NT2/D1 (cell line): ENCODE measurements around the gene DIDO1.

Experiments used
- DNase-seq: peaks from one replicate; pipeline ENCODE4 v3.0.0-alpha.2; 2011; ENCODE audit warnings: low read depth, low spot score
- H3K27me3 ChIP-seq: 2 replicates; pipeline ENCODE4 v1.6.0; 2011; ENCODE audit warnings: mild to moderate bottlenecking; ENCODE audit not compliant: insufficient read length, insufficient read depth
- H3K36me3 ChIP-seq: 2 replicates; pipeline ENCODE4 v1.6.1; 2011; ENCODE audit warnings: mild to moderate bottlenecking, low read length, mixed read lengths; ENCODE audit not compliant: insufficient read depth, insufficient read length
- H3K4me1 ChIP-seq: 2 replicates; pipeline ENCODE4 v1.5.1; 2011; ENCODE audit not compliant: insufficient read depth, insufficient read length
- H3K4me3 ChIP-seq: 2 replicates; pipeline ENCODE4 v1.5.1; 2011; ENCODE audit warnings: low read depth; ENCODE audit not compliant: insufficient read length
- H3K9ac ChIP-seq: 2 replicates; pipeline ENCODE4 v1.6.0; 2011; ENCODE audit warnings: low read depth; ENCODE audit not compliant: insufficient read length
- H3K9me3 ChIP-seq: 2 replicates; pipeline ENCODE4 v1.5.1; 2011; ENCODE audit warnings: mild to moderate bottlenecking, low read length; ENCODE audit not compliant: insufficient read depth
- SUZ12 ChIP-seq: IDR thresholded peaks from 2 replicates; pipeline ENCODE4 v1.6.1; 2011; ENCODE audit not compliant: insufficient read length, insufficient read depth; ENCODE audit errors: extremely low read depth
- YY1 ChIP-seq: IDR thresholded peaks from 2 replicates; pipeline ENCODE4 v1.6.1; 2011; ENCODE audit not compliant: insufficient read length, insufficient read depth
- ZNF274 ChIP-seq: IDR thresholded peaks from 2 replicates; pipeline ENCODE4 v1.6.1; 2011; ENCODE audit warnings: mild to moderate bottlenecking, low read depth, low read length

The DIDO1 gene

DNA sequence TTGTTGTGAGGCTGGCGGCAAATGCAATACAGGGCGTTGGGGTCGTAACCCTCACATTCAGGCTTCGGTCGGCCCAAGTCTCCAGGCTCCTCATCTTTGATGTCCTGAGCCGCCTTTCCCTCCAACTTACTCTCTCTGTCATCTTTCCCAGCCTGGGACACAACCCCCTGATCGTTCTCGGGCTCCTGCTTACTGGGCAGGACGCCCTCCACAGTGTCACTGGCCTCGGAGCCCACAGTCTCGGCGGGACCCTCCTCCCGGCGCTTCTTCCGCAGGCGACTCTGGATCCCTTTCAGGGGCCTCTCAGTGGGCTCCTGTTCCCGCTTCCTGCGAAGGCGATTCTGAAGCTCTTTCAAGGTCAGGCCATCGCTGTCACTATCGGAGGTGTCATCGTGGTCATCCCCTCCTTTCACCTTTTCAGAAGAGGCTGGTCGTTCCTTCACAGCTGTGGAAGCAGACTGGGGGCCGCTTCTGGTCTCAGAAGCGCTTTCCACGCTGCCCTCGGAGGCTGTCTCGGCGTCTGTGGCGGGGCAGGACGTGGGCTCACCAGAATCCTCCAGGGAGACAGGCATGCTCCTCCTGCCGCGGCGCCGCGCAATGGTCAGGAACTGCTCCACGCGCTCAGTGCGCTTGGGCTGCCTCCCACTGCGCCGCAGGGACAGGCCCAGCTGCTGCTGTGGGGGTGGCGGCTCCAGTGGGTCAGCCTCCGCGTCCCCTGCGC is 15.4 kb downstream of the DIDO1 start:
- DNase-seq, result no peak
- Histone ChIP-seq H3K9ac (no peak overlapping the region), H3K4me3 (no peak overlapping the region), H3K36me3 (peaks cover 85% of the 10 kb centered on the region), H3K27me3 (no peaks in the 10 kb centered on the region), H3K9me3 (no peaks in the 10 kb centered on the region), H3K4me1 (peaks cover 2% of the 10 kb centered on the region)
- TF ChIP-seq ZNF274, result no peak
- no peak for TF ChIP-seq SUZ12
- TF ChIP-seq YY1, result no peak

DNA sequence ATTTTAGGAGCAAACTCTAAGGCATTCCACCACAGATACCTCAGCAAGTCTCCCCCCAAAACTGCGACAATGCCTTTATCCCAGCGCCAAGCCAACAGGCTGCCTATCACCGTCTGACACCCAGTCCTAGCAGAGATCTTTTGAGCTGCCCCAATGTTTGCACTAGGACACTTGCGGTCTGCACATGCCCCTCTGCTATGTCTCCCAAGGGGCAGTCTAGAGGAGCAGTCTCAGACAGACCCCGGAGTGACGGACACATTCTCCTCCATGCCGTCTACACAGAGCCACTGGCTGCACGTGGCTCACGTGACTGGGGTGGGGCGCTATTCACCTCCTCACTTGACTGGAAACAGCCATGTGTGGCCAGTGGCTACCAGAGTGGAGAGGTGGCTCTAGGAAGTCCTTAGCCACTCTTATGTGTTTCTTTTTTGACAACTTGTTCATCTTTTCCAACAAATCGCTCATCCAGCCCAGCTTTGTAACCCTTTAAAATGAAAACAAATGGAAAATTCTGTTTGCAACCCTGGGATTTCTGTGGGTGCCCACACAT is 16.0 kb downstream of the DIDO1 start:
- TF ChIP-seq ZNF274, result no peak
- TF ChIP-seq YY1, result no peak
- no peak for TF ChIP-seq SUZ12
- Histone ChIP-seq H3K4me3 (no peak overlapping the region), H3K36me3 (peaks cover 92% of the 10 kb centered on the region), H3K9me3 (no peaks in the 10 kb centered on the region), H3K27me3 (no peaks in the 10 kb centered on the region), H3K9ac (no peak overlapping the region), H3K4me1 (peaks cover 2% of the 10 kb centered on the region)
- no peak for DNase-seq

DNA sequence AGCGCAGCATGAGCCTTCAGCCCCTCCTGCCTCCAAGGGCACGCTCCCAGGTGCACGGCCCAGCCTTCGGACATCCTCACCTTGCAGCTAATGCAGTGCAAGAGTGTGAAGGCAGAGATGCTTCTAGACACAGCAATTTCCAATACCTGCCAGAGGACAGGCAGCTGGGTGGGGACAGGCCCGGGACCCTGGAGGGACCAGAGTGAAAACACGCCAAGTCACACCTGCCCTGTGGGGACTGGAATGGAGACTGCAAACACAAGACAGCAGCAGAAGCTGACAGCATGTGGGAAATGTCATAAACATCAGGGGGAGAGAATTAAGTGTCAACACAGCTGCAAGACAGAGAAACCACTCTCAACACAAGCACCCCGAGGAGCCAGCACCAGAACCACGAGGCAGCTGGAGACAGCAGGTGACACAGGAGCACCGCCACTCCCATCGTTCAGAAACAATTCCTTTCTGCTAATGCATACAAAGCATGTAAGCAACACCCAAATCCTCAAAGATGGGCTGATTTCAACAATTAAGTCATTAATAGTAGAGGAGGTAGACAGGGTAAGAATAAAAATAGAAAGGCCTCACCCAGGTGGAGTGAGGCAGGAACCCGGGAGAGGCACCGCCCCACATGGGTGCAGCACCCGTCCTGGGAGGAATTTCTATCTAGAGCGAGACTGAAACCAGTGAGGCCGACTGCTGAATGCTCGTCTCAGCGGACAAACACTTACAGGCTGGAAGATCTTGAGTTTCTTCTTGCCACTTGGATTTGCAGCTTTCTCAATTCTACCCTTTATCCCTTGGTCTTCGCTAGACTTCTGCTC is 17.1 kb downstream of the DIDO1 start:
- no peak for DNase-seq
- Histone ChIP-seq H3K9me3 (no peaks in the 10 kb centered on the region), H3K27me3 (no peaks in the 10 kb centered on the region), H3K36me3 (peaks cover 98% of the 10 kb centered on the region), H3K4me3 (no peak overlapping the region), H3K4me1 (no peaks in the 10 kb centered on the region), H3K9ac (no peak overlapping the region)
- no peak for TF ChIP-seq ZNF274
- no peak for TF ChIP-seq SUZ12
- TF ChIP-seq YY1, result no peak

DNA sequence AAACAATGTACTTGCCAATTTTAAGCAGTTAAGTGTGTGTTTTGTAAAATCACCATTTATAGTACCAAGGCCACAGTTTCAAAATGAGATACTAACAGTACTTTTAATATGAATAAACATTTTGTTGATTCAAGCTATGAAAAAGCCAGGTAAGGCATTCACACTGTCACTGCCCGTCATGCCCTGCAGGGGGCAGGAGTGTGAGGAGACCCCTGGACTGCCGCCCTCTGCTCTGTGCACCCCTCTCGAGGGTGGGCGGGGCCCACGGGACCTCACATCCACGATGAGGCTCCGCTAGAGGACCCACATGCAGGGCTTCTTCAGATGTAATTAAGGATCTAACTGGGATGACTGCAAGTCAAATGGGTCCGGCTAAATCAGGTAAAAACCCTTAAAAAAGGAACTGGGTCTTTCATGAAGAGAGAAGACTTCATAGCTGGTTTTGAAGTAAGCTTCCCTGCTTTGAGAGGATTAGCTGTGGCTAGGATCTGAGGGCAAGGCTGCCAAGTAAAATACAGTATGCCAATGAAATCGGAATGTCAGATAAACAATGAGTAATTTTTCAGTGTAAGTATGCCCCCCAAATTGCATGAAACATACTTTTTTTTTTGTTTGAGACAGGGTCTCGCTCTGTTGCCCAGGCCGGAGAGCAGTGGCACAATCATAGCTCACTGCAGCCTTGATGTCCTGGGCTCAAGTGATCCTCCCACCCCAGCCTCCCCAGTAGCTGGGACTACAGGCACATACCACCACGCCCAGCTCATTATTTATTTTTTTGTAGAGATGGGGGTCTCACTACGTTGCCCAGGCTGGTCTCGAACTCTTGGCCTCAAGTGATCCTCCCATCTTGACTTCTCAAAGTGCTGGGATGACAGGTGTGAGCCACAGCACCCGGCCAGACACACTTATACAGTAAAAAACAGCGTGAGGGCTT is 18.7 kb downstream of the DIDO1 start:
- no peak overlapping the region for H3K9ac ChIP-seq

DNA sequence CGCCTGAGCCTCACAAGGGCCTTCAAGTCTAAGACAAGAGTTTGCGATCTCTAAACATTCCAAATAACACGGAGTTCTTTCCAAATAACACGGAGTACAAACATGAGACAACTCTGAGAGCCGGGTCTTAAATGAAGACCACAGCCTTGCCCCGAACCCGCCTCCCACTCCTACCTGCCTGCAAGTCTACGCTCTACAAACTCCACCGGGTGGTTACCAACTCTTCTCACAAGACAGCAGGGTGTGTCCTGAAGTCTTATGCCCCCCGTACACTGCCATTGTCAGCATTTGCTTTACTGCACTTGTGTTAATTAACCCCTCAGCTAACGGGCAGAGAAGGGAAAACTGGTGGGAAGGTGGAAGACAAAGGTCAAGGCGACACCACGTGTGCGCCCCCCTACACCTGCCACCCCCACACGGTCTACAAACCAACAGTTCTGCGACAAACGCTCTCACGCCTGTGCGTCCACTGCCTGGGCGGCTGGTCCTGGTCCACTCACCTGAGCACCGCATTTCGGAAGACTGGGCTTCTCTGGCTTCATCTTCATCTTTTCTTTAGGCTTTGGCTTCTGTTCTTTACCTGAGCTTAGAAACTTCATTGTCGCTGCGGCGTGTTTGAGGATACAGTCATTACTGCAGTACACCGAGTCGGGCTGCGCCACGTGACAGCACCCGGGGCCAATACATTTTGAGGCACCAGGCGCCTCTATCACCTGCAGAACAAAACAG is 19.5 kb downstream of the DIDO1 start:
- no peak for TF ChIP-seq SUZ12
- no peak for TF ChIP-seq YY1
- TF ChIP-seq ZNF274, result no peak
- H3K9me3 ChIP-seq, result no peaks in the 10 kb centered on the region

More for the DNA sequence above, 18.7 kb downstream of the DIDO1 start:
- H3K27me3 ChIP-seq, result no peaks in the 10 kb centered on the region
- H3K9me3 ChIP-seq, result no peaks in the 10 kb centered on the region
- no peak for TF ChIP-seq SUZ12
- no peak for TF ChIP-seq YY1
- TF ChIP-seq ZNF274, result no peak
- H3K4me3 ChIP-seq, result no peak overlapping the region
- no peak for DNase-seq
- H3K4me1 ChIP-seq, result peaks cover 3% of the 10 kb centered on the region
- H3K36me3 ChIP-seq, result peaks cover 98% of the 10 kb centered on the region

DNA sequence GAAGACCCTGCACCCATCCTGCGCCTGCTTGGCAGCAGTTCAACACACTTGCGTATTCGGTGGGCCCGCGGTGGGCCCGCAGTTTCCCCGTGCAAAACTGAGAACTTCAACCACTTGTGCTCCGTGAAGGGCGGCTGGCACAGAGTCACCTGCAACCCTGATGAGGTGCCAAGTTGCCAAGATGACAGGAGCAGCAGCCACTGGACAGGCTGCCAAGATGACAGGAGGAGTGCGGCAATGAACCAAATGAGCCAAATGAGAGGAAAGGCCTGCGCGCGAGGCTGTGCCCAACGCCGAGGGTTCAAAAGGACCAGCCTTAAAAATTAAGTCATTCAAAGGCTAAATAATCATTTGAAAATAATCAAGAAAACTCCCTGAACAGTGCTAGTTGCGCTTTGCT is 20.1 kb downstream of the DIDO1 start:
- Histone ChIP-seq H3K27me3 (no peaks in the 10 kb centered on the region), H3K9ac (no peak overlapping the region), H3K36me3 (peaks cover 99% of the 10 kb centered on the region), H3K4me3 (no peak overlapping the region), H3K9me3 (no peaks in the 10 kb centered on the region), H3K4me1 (peaks cover 3% of the 10 kb centered on the region)
- TF ChIP-seq ZNF274 (no peak), SUZ12 (no peak), YY1 (no peak)
- DNase-seq, result no peak

More for the DNA sequence above, 19.5 kb downstream of the DIDO1 start:
- Histone ChIP-seq H3K27me3 (no peaks in the 10 kb centered on the region), H3K4me3 (no peak overlapping the region), H3K4me1 (peaks cover 3% of the 10 kb centered on the region), H3K36me3 (peaks cover 99% of the 10 kb centered on the region), H3K9ac (no peak overlapping the region)
- no peak for DNase-seq
